ENCODE data around the gene ICOSLG.
"Not testable (repeated sequence)": the region's sequence is repeated elsewhere in the genome, so short reads cannot be mapped to it uniquely, and the experiment has no call there.

The ICOSLG gene

DNA sequence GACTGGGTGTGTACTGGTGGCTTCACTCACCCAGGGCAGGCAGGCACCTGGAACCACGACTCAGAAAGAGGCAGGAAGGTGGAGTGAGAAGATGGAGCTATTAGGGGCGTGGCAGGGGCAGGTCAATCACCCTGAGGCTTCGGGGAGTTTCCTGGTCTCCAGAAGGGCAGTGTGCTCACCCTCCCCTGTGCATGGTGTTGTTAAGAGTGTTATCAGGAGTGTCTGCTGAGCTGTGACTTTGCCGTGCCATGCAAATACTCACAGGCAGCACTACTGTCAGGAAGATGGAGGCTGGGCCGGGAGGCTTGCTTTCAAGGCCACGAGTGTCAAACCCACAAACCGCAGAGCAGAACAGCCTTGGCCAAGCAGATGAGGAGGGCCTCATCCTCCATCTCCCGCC, 22.3 kb downstream of the ICOSLG start:
- not testable (repeated sequence) for DNase-seq

DNA sequence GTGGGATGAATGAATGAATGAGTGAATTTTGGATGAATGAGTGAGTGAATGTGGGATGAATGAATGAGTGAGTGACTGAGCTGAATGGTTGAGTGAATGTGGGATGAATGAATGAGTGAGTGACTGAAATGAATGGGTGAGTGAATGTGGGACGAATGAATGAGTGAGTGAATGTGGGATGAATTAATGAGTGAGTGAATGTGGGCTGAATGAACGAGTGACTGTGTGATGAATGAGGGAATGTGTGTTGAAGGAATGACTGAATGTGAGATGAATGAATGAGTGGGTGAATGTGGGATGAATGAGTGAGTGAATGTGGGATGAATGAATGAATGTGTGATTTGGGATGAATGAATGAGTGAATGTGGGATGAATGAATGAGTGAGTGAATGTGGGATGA, 28.8 kb downstream of the ICOSLG start:
- not testable (repeated sequence) for DNase-seq

DNA sequence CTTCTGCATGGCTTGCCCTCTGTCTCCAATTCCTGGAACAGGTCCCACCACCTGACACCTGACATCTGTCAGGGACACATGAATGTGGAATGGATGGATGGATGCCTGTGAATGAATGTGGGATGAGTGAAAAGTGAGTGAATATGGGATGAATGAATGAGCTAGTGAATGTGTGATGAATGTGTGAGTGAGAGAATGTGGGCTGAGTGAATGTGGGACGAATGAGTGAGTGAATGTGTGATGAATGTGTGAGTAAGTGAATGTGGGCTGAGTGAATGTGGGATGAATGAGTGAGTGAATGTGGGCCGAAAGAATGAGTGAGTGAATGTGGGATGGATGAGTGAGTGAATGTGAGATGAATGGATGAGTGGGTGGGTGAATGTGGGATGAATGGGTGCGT, 29.2 kb downstream of the ICOSLG start:
- not testable (repeated sequence) for DNase-seq

DNA sequence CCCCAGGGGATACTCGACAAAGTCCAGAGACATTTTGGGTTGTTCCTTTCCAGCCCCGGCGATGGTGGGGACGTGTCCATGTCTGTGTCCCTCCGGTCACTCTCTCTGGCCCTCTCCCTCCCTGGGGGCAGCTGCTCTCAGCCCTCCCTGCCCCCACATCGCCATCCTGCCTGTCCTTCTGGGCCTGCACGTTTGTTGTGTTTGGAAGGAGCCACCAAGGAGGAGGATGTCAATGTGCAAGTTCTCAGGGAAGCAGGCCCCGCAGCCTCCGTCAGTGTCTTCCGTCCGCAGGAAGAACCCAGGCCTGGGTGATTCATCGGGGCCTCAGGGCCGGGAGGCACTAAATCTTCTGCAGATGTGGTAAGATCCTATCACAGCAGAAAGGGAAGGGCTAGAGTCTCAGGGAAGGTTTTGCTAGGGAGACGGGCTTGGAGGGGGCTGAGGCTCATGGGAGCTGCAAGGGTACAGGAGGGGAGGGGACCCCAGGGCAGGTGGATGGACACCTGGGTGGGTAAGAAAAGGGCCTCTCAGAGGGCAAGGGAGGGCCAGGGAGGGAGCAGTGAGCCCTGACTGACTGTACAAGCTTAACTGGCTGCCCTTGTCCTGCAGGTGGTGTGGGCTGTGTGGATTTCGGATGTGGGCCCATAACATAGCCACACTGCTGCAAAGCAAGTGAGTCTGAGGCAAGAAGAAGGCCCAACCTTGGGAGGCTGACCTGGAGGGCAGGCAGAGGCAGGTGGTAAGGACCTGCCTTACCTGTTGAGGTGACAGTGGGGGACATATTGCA, 32.7 kb downstream of the ICOSLG start:
- DNase-seq: not testable (repeated sequence)

DNA sequence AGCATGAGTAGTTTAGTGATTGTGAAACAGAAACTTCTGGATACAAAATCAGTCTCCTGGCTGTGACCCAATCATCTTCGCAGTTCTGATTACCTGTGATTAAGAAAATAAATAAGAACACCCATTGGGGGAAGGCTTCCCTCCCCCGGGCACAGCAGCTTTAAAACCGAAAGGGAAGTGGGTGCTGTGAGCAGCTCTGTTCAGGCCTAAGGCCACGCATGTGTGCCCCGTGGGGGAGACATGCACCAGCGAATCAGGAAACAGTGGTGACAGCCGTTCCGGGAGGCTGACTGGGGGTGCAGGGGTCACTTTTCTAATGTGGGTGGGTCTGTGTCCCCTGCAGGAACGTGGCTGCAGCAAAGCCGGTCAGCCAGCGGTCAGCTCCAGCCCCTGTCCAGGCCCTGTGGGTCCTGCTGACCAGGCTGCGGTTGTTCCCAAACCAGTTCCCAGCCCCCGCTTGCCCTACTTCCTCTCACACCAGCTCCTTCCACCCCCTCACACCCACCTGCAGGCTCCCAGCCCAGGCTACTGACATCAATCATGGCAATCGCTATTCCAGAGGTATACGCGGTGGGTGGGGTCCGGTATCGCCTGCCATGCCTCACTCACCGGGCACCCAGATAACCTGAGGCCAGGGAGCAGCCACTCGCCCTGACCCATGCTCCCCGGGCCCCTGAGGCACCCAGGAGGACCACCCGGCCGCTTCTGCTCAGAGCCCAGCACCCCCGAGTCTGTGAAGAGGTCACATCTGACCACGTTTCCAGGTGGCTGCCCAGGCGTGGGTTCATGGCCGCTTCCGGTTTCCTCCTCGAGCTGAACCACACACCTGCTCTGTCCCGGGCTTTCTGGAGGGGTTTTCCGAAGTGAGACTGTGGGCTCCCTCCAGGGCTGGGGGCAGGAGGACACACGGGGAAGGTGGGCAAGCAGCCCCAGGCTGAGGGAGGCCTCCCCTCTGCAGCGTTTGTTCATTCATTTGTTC, 33.8 kb downstream of the ICOSLG start:
- not testable (repeated sequence) for DNase-seq

DNA sequence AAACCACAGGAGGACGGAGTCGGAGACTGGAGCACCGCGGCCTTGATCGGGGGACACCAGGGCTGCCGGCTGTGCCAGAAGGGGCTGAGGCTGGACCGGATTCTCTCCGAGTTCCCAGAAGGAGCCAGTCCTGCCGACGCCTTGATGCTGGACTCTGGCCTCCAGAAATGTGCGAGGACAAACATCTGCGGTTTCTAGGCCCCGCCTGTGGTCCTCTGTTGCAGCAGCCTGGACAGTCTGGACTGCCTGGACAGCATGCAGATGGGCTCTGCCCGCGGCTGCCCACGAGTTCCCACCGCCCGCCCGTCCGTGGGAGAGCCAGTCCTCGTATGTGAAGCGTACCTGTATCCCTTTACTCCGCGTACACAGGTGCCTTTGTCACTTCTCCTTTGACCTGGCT, 34.6 kb downstream of the ICOSLG start:
- not testable (repeated sequence) for DNase-seq

DNA sequence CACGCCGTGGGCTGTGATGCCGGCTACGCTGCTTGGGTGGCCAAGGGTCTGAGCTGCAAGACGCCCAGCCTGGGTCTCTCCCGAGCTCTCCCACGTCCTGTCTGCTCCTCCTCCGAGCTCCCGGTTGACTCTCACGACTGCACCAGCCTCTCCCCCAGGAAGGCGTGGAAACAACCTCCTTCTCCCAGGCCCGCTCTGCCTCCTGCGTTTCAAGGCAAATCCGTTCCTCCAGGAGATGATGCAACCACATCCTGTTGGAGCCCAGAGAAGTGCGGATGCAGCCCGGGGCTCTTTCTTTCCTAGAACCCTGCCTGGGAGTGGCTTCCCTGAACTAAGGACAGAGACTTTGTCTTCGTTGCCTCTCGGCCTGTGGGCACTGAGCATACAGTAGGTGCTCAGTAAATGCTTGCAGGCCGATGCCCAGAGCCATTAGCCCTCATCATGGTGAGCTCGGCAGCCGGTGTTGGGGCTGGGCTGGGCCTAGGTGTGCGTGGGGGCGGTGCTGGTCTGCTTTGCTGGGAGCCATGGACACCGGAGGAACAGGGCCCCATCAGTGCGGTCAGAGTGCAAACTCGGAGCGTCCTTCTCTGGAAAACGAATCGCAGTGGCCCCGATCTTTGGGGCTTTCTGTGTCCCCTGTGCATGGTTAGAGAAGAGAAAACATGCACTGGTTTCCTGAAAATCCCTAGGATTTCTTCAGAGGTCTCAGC, 38.0 kb downstream of the ICOSLG start:
- not testable (repeated sequence) for DNase-seq

DNA sequence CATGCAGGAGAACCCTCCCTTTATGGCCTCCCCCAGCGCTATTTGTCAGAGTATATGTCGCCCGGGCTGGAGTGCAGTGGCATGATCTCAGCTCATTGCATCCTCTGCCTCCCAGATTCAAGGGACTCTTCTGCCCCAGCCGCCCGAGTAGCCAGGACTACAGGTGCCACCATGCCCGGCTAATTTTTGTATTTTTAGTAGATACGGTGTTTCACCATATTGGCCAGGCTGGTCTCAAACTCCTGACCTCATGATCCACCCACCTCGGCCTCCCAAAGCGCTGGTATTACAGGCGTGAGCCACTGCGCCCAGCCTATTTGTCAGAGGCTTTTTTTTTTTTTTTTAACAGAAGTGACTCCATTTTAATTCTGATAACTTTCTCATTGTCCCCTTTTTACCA, 40.7 kb downstream of the ICOSLG start:
- not testable (repeated sequence) for DNase-seq

DNA sequence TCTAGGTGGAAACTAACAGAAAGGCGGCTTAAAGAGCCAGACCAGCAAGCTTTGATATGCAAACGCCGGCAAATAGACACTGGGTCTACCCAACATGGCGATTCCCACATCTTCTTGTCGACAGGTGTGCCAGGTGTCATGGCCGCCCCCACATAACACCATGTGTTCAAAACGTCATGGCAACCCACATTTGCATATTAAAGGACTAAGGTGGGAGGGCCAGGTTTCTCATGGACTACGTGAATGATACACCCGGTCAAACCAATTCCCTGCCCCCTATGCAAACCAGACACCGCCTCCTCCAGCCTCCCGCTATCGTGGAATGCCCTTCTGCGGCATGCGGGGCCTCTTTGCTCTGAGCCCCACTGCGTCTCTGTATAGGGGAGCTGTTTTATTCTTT, 41.3 kb downstream of the ICOSLG start:
- DNase-seq: no peak

DNA sequence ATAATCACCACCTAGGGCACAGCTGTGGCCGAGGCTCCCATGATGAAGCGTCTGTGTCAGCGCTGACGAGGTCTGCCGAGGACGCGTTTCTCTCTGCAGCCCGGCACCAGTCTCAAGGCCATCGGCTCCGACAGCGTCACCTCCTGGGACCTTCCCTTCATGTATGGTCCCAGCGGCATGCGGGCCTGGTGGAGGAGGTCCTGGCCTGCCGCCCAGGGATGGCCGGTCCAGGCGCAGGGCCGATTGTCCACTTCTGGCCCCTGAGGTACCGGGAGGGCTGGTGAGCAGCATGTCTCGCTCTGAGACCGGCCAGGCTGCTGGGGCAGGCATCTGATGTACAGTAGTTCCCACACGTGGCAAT, 43.6 kb downstream of the ICOSLG start:
- not testable (repeated sequence) for DNase-seq

DNA sequence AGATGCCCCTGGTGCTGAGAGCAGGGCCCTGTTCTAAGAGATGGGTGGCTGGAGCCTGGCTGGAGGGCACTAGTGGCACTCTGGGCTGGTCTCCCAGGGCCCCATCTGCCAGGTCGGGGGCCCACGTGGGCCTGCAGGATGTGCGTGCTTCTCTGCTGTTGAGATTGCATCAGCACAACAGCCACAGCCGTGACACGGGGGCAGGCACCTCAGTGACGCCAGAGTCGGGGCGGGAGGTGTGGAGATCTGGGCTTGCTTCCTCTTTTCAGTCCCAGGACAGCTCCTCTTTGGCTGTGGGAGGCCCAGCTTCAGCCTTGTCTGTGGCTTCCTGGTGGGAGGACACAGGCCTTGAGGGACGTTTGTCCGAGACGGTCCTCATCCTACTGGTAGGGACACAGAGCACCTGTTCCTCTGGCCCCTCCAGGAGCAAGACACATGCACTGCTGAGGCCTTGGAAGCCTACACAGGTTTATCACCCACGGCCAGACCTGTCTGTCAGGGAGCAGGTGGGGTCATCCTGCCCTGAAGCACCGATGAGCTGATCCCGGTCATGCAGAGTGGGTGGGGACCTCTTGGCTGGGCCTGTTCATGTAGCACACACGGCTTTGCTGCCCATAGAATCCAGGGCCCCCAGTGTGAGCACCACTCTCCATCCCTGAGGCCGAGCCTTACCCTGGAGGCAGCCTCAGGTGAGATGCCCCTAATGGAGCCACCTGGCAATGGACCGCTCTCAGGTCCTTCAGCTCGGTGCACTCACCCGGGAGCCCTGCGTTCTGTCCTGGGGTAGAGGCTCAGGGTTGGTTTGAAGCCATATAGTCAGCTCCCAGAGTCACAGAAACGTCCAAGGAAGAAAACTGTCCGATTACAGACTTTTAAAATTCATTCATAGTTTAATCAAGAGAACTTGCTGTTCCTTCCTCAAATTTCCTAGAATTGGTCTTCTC, 44.3 kb downstream of the ICOSLG start:
- not testable (repeated sequence) for DNase-seq

DNA sequence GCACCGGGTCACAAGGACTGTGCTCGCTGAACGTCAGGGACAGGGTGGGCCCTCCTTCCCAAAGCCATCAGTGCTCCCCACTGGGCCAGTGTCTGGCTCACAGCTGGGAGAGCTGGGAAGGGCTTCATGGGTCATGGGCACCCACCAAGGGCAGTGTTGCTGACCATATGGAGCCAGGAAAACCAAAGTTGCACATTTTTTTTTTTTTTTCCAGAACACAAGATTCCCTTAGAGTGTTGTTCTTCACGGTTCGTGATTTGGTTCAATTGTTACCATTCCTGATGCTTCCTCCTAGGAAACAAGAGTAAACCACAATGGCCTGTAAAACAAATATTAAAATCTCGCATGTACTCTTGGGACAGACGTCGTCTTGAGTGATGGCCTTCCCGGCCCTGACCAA, 45.9 kb downstream of the ICOSLG start:
- DNase-seq: not testable (repeated sequence)

DNA sequence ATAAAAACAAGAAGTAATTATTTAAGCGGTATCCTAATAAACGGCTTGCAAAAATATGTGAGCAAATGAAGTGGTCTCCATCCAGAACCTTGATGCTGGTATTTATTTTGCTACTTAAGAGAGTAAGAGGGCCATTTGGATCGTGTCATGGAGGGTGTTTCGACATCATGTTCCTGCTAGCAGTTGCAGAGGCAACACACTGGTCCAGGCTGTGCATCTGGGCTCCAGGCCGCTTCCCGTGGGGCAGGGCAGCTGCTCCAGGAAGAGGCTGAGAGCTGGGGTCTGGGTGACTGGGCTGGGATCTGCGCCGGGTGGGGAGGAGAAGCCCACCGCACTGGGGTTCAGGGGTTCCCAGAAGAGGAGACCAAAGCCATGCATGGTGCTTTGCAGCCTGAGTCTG, 46.3 kb downstream of the ICOSLG start:
- not testable (repeated sequence) for DNase-seq

DNA sequence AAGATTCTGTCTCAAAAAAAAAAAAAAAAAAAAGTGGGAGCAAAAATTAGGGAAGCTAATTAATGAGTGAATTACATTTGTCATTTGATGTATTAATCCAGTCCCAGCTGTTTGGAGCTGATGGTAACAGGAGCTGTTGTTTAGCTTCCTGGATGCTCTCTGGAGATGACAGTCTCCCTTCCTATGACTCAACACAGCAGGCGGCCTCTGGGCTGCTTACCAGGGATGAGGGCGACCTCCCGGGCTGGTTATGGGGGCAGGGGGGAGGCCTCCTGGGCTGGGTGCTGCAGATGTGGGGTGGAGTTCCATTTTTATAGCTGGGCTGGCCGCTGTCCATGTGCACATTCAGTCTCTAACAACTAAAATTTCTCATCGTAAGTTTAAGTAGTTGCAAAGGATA, 47.6 kb downstream of the ICOSLG start:
- DNase-seq: not testable (repeated sequence)

DNA sequence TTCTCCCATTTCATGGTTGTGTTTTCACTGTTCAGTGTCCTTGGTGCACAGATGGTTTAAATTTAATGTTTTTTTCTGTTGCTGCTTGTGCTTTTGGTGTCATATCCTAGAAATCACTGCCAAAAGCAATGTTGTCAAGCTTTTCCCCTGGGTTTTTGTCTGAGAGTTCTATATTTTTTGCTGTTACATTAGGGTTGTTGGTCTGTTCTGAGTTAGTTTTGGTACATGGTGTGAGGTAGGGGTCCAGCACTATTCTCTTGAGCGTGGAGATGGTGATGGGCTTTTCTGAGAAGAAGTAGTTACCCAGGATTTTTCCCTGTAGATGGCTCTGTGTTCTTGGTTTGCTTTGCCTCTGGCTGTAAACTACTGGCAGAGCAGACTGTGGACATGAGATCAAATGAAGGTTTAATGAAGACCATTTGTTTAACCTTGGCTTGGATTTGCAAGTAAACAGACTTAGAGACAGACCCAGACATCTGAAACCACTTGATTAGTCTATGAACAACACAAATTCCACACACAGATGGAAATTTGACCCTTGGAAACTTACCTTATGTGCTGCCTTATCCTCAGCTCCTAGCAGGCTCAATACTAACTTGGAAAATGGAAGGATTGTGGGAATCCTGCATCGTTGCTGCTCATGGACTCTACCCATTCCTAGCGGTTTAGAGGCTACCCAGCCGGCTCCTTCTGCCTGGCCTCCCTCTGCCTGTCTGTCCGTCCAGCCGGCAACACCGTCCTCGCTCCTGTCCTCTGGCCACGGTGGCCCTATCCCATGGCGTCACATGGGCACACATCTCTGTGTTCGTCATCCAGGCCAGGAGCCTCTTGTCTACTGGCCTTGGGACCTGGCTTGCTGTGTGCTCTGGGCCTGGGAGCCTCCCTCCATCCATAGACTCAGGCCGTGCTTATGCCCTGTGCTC, 50.1 kb downstream of the ICOSLG start:
- DNase-seq: not testable (repeated sequence)

DNA sequence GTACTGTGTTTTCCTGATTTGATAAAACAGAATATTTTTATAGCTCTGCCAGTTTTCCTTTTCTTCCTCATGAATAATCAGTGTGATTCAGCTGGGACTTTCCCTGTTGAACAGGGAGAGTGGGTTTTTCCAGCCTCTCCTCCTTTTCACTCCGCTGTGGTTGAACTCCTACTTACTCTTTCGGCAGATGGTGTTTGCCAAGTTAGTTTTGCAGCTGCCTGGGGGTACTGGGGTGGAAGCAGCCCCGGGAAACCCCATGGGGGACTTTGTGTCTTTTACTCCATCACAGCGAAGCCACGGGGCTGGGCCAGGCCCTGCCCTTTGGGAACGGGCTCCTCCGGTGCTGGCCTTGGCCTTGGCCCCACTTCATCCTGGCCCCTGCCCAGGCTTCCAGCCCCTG, 55.9 kb downstream of the ICOSLG start:
- DNase-seq: not testable (repeated sequence)

DNA sequence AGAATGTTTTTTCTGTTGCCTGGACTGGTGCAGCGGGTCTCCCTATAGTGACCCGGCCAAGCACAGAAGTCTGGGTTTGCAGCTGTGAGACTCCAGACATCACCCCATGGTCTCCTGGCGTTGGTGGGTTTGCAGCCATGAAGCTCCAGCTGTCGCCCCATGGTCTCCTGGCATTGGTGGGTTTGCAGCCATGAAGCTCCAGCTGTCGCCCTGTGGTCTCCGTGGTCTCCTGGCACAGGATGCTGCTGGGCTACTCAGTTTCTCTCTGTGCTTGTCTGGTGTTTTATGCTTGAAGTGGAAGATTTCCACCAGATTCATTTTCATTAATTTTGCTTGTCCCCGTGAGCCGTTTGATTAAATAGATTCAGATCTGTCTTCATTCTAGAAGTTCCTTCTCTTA, 58.5 kb downstream of the ICOSLG start:
- not testable (repeated sequence) for DNase-seq

DNA sequence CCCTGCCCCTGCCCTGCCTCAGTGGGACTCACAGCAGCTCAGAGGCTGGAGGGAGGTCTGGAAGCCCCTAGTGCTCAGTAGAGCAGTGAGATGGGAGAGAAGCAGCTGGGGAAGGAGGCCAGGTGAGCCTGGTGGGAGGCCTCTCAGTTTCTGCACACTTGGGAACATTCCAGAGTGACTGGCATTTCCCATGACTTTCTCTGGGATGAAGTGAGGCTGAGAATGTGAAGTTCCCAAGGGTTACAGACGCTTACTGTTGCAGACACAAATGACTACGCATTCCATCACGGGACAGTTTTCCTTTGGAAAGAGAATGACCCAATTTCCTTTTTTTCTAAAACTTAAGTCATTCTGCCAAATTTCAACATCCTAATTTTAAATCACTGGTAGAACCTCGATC, 59.2 kb downstream of the ICOSLG start:
- DNase-seq: not testable (repeated sequence)

DNA sequence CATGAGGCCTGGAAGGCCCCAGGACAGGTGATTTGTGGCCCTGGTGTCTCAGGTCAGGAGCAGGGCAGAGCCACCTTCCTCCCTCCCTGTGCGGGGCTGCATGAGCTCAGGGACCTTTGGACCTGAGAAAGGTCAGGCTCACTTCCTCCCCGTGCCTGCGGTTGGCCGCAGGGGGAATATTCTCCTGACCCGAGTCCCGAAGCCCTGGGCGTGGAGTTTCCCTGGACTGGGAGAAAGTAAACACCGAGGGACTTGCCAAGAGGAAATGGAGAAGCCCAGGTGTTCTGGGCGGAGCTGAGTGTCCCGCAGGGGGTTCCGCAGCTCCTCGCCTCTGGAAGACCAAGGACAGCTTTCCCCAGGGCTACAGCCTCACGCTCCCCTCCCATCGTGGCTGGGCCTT, 64.6 kb downstream of the ICOSLG start:
- DNase-seq: not testable (repeated sequence)

DNA sequence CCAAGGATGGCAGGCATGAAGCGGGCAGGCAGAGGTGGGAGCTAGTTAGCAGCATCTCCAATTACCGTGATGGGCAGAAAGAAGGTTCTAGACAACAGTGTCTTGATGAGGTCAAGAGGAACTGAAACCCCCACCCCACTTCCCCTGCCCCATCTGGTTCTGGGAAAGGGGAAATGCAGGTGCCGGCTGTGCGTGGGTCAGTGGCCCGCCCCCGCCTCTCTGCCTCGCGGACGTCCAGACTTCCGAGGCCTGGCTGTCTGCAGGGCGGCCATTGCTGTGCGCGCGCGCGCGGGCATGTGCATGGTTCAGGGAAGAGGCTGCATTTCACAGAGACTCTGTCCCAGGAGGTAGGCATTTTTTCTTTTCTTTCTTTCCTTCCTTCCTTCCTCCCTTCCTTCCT, 65.6 kb downstream of the ICOSLG start:
- not testable (repeated sequence) for DNase-seq
